ENCODE measurements around the gene MGA.

The MGA gene

GRCh38 chr15:41772720-41773331, 112.6 kb downstream of the MGA start:
- peak; percentile 40 for ATAC-seq
- TF ChIP-seq OSR1 (CRISPR knock-in tag; IDR thresholded peaks at IDR 0.05) = no peak
- no peak for TF ChIP-seq PPARA (CRISPR knock-in tag; IDR thresholded peaks at IDR 0.05; ENCODE audit: borderline replicate concordance)
- TF ChIP-seq ZFP30 (CRISPR knock-in tag; IDR thresholded peaks at IDR 0.05) = no peak
- TF ChIP-seq, protein P1, sequence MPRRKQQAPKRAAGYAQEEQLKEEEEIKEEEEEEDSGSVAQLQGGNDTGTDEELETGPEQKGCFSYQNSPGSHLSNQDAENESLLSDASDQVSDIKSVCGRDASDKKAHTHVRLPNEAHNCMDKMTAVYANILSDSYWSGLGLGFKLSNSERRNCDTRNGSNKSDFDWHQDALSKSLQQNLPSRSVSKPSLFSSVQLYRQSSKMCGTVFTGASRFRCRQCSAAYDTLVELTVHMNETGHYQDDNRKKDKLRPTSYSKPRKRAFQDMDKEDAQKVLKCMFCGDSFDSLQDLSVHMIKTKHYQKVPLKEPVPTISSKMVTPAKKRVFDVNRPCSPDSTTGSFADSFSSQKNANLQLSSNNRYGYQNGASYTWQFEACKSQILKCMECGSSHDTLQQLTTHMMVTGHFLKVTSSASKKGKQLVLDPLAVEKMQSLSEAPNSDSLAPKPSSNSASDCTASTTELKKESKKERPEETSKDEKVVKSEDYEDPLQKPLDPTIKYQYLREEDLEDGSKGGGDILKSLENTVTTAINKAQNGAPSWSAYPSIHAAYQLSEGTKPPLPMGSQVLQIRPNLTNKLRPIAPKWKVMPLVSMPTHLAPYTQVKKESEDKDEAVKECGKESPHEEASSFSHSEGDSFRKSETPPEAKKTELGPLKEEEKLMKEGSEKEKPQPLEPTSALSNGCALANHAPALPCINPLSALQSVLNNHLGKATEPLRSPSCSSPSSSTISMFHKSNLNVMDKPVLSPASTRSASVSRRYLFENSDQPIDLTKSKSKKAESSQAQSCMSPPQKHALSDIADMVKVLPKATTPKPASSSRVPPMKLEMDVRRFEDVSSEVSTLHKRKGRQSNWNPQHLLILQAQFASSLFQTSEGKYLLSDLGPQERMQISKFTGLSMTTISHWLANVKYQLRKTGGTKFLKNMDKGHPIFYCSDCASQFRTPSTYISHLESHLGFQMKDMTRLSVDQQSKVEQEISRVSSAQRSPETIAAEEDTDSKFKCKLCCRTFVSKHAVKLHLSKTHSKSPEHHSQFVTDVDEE (CRISPR knock-in tag; IDR thresholded peaks at IDR 0.05) = no peak
- no peak for TF ChIP-seq ESRRG (CRISPR knock-in tag; IDR thresholded peaks at IDR 0.05)
- TF ChIP-seq TCF4 (CRISPR knock-in tag; IDR thresholded peaks at IDR 0.05; ENCODE audit: borderline replicate concordance) = no peak
- TF ChIP-seq ZFP3 (CRISPR knock-in tag; IDR thresholded peaks at IDR 0.05) = no peak
- TF ChIP-seq ARNTL (CRISPR knock-in tag; IDR thresholded peaks at IDR 0.05; ENCODE audit: borderline replicate concordance, low read depth) = no peak

GRCh38 chr15:41773332-41773728, 113.1 kb downstream of the MGA start:
- no peak for ATAC-seq
- TF ChIP-seq ZNF565 (CRISPR knock-in tag; conservative IDR thresholded peaks at IDR 0.05; ENCODE audit: low read depth) (no peak), BACH2 (CRISPR knock-in tag; IDR thresholded peaks at IDR 0.05; ENCODE audit: borderline replicate concordance) (no peak), ZFP3 (CRISPR knock-in tag; IDR thresholded peaks at IDR 0.05) (no peak), ARNTL (CRISPR knock-in tag; IDR thresholded peaks at IDR 0.05; ENCODE audit: borderline replicate concordance, low read depth) (no peak), OSR1 (CRISPR knock-in tag; IDR thresholded peaks at IDR 0.05) (no peak), CREB5 (CRISPR knock-in tag; IDR thresholded peaks at IDR 0.05; ENCODE audit: low read depth) (no peak), CSDC2 (CRISPR knock-in tag; IDR thresholded peaks at IDR 0.05) (no peak), ZC3H10 (CRISPR knock-in tag; IDR thresholded peaks at IDR 0.05) (no peak)

DNA sequence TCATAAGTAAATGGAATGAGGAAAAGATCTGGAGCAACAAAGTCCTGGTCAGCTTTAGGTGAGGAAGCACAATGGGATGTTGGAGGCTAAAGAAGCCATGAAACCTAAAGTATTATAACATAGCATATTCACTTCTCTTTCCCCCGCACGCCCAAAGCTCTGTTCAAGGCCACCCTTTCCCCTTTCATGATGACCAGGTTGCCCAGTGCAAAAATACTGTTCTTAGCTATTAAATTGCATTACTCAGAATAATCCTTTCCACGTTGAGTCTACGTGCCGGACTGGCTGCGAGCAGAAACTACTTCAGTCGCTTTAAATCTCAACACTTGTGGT, 113.5 kb downstream of the MGA start:
- no peak for ATAC-seq
- TF ChIP-seq OSR1 (CRISPR knock-in tag; IDR thresholded peaks at IDR 0.05) (no peak), CREB5 (CRISPR knock-in tag; IDR thresholded peaks at IDR 0.05; ENCODE audit: low read depth) (no peak), PATZ1 (CRISPR knock-in tag; IDR thresholded peaks at IDR 0.05; ENCODE audit: borderline replicate concordance) (no peak), POU6F1 (CRISPR knock-in tag; IDR thresholded peaks at IDR 0.05; ENCODE audit: borderline replicate concordance, low read depth) (no peak), PPARA (CRISPR knock-in tag; IDR thresholded peaks at IDR 0.05; ENCODE audit: borderline replicate concordance) (no peak), ZNF565 (CRISPR knock-in tag; conservative IDR thresholded peaks at IDR 0.05; ENCODE audit: low read depth) (no peak), ZFP3 (CRISPR knock-in tag; IDR thresholded peaks at IDR 0.05) (no peak), CSDC2 (CRISPR knock-in tag; IDR thresholded peaks at IDR 0.05) (no peak)
- TF ChIP-seq, protein P2, sequence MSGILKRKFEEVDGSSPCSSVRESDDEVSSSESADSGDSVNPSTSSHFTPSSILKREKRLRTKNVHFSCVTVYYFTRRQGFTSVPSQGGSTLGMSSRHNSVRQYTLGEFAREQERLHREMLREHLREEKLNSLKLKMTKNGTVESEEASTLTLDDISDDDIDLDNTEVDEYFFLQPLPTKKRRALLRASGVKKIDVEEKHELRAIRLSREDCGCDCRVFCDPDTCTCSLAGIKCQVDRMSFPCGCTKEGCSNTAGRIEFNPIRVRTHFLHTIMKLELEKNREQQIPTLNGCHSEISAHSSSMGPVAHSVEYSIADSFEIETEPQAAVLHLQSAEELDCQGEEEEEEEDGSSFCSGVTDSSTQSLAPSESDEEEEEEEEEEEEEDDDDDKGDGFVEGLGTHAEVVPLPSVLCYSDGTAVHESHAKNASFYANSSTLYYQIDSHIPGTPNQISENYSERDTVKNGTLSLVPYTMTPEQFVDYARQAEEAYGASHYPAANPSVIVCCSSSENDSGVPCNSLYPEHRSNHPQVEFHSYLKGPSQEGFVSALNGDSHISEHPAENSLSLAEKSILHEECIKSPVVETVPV (CRISPR knock-in tag; IDR thresholded peaks at IDR 0.05) = no peak

All from SK-N-SH treated with all-trans-retinoic acid at 6 μM for 48 hours (cell line).